Fibroblast of skin of scalp (primary cell): ENCODE data around the gene TMEM132E.

Experiments
- DNase-seq: peaks from one replicate; pipeline ENCODE4 v3.0.0-alpha.2; 2013

Gene TMEM132E

GRCh38 chr17:34665819-34666763, 86.7 kb downstream of the TMEM132E start:
- DNase-seq: no peak

DNA sequence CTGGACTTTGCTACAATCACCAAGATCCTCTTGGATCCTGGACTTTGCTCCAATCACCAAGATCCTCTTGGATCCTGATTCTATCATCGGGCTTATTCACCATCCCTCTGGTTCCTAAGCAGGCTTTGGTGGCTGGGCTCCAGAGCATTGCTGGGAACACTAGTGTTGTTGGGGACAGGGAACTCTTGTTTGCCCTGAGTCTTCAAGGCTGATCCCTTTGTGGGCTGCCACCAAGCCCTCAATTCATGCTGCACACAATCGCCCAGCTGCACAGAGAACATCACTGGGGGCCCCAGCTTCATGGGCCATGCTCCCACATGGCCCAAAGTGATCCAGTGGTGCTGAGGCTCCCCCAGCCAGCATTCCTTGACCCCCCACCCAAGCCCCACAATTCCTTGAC, 88.3 kb downstream of the TMEM132E start:
- no peak for DNase-seq

GRCh38 chr17:34668206-34668605, 88.8 kb downstream of the TMEM132E start:
- no peak for DNase-seq

DNA sequence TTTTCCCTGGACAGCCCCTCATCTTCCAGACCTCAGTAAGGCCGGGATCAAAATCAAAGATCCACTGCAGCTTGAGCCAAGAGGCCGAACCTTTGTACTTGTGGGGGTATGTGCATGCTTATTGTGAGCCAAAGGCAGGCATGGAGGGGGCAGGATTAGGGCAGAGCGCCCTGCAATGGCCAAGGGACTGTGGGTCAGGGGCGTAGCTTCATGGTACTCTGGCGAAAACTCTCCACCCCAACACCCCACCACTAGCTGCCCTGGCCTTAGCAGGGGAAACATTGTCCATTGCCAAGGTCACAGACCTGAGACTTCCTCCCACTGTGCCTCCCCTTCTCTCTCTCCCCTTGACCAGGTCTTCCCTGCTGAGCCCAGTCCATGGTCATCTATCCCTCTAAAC, 90.1 kb downstream of the TMEM132E start:
- no peak for DNase-seq

DNA sequence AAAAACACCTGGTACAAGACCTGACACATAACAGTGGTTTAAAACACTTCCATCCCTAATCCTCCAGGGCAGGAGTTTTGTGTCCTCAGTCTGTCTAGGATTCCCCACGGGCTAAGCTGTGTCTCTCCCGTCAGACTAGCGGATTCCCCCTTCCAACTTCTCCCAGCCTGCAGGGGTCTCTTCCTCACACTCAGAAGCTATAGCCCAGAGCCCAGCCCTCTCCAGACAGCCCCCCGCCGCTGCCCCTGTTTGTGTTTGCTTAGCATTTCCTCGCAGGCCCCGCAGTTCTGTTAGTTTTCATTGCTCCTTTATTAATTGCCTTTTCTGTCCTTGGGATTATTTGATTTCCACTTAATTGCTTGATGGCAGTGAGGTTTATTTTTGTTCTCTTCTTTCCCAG, 91.2 kb downstream of the TMEM132E start:
- no peak for DNase-seq

GRCh38 chr17:34671191-34671590, 91.8 kb downstream of the TMEM132E start:
- no peak for DNase-seq

DNA sequence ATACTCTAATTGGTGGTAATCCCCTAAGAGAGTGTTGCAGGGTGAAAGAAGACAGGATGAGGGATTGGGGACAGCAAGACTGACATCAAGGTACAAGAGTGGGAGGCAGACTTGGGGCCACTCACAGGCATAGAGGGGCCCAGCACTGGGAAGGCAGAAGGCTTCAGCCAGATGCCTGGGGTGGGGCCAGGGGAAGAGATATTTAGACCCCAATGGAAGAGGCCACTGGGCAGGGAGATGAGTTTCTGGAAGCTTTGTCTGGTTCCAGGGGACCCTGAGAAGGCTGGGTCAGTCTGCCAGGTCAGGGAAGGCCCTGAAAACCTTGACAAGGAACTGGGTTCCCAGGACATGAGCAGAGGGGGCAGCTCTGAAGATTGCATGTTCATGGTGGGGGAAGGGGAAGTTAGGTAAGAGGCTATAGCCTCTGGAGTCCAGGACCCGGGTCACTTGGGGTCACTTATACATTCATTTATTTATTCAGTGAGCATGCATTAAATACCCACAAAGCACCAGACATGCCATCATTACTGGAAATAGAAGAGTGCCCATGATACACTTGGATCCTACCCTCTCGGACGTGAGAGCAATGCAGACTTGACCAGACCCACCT, 92.9 kb downstream of the TMEM132E start:
- DNase-seq: no peak

- DNase-seq: no peak
Measured at GRCh38 chr17:34673516-34673915, 94.1 kb downstream of the TMEM132E start.

DNA sequence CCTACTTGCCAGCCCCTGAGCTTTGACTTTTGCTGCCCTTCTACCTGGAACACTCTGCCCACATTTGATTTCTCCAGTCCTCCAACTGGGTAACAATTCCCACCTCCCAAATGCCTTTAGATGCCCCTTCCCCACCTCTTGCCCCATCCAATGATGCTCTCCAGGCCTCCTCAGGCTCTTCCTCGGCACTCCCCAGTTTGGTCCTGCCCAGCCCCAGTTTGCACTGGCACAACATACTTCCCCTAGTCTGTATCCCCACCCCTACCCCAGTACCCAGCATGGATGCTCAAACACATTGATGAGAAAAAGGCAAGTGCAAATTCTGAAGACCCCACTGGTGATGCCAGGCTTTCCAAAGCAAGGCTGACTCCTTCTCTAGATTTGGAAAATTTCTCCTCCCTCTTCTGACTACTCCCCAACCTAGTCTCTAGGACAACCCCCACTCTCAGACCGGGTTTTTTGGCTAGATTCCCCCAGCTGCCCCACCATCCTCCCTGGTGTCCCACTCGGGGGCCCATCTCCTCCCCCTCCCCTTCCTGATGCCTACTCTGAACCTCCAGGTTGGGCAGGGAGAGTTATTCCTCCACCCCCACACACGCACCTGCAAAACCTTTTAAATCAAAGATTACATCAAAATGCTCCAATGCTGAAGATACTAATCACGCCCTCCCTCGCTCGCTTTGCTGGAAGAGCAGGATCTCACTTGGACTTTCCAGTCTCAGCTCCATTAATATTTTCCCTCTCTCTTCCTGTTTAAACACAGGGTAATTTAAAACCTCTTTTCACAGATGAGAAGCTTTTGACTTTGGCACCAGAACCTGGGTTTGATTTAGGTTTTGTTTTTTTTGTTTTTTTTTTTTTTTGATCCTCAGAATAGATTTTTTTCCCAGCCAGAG, 94.9 kb downstream of the TMEM132E start:
- DNase-seq: no peak

DNA sequence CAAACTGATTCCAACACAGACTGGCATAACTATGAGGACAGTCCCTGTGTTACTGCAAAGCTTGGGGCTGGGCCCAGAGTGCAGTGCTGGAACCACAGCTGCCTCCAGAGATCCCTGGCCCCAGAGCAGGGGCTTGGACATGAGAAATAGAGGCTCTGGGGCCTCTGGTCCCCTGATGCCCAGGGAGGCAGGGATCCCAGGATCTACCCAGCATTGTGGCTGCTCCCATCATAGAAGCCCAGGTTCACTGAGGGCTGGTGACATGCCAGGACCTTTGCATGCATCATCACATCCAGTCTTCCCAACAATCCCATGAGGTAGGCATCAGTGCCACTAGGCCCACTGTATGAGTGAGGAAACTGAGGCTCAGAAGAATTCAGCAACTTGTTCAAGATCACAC, 95.8 kb downstream of the TMEM132E start:
- DNase-seq: no peak

- DNase-seq: no peak
Measured at GRCh38 chr17:34675605-34676004, 96.2 kb downstream of the TMEM132E start.

DNA sequence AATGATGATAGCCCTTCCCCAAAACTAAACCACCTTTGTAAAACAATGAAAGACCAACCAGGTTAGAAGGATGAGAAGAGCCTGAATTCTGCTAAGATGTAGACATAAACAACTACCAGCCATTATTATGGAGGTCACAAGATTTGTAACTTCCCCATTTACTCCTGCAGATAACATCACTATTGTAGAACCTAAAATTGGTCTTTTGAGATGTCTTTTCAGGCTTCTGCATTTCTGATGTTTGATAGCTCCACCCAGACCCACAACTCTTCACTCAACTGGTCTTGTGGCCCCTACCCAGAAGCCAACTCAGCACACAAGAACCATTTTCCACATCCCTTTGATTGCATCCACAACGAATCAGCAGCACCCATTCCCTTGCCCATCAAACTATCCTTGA, 100.8 kb downstream of the TMEM132E start:
- DNase-seq: no peak

GRCh38 chr17:34682305-34682704, 102.9 kb downstream of the TMEM132E start:
- DNase-seq: no peak

GRCh38 chr17:34683390-34683789, 104.0 kb downstream of the TMEM132E start:
- DNase-seq: no peak
